GM10248 (cell line): ENCODE measurements around the gene RBP4.

Experiments used
- CTCF ChIA-PET: fragments of 300-600 bp; sonication (Branson Sonifier 250); formaldehyde crosslinking; extraction: SDS; loops from one replicate; lab custom pipeline; 2021; ENCODE audit warnings: antibody characterized with exemption; lab: Yijun Ruan, JAX
- POLR2A ChIA-PET: fragments of 350-650 bp; sonication (Branson Sonifier 250); formaldehyde crosslinking; extraction: SDS; loops from one replicate; lab custom pipeline; 2020; ENCODE audit warnings: antibody characterized with exemption; lab: Yijun Ruan, JAX
- DNase-seq: peaks from one replicate; pipeline ENCODE4 v3.0.0; 2012; ENCODE audit errors: extremely low spot score
- CTCF ChIP-seq: IDR thresholded peaks from 2 replicates; pipeline ENCODE4 v1.5.1; 2012; ENCODE audit warnings: mild to moderate bottlenecking, low read depth; ENCODE audit errors: extremely low read depth, missing control alignments, control extremely low read depth

The RBP4 gene

GRCh38 chr10:93572606-93573005 lies 28.4 kb downstream of the RBP4 start:
- DNase-seq = no peak
- CTCF ChIA-PET = interaction anchor here (1.5 kb wide), 1 partner anchor 17 kb away, joined by 4 read pairs; no protein-coding TSS in a partner anchor
- POLR2A ChIA-PET = no interaction called here
- no peak for TF ChIP-seq CTCF

GRCh38 chr10:93570383-93570782 lies 30.7 kb downstream of the RBP4 start:
- no peak for DNase-seq
- no peak for TF ChIP-seq CTCF
- POLR2A ChIA-PET = no interaction called here
- CTCF ChIA-PET = interaction anchor here (1.3 to 2.0 kb wide), 2 partner anchors 16 to 17 kb away, joined by 3 to 11 read pairs; no protein-coding TSS in a partner anchor

- ChIA-PET POLR2A (no interaction called here), CTCF (interaction anchor here (1.1 to 1.4 kb wide), 2 partner anchors 13 to 14 kb away, joined by 3 read pairs; no protein-coding TSS in a partner anchor)
- no peak for DNase-seq
- no peak for TF ChIP-seq CTCF
Measured at GRCh38 chr10:93568105-93568390, 33.0 kb downstream of the RBP4 start.

GRCh38 chr10:93567277-93568104 lies 33.5 kb downstream of the RBP4 start:
- no peak for TF ChIP-seq CTCF
- no peak for DNase-seq
- POLR2A ChIA-PET = no interaction called here
- CTCF ChIA-PET = interaction anchor here (1.1 to 1.4 kb wide), 2 partner anchors 12 to 13 kb away, joined by 3 read pairs; no protein-coding TSS in a partner anchor

GRCh38 chr10:93566435-93567276 lies 34.4 kb downstream of the RBP4 start, which contains the start of gene FFAR4:
Gene FFAR4 (plus strand): TSS chr10:93566665. CDS start chr10:93566721, 56 bp downstream.
- no peak for DNase-seq
- TF ChIP-seq CTCF = no peak
- ChIA-PET POLR2A (no interaction called here), CTCF (interaction anchor here (4.2 kb wide), 1 partner anchor 12 kb away, joined by 21 read pairs; no protein-coding TSS in a partner anchor)

GRCh38 chr10:93565446-93565845 lies 35.6 kb downstream of the RBP4 start:
- no peak for TF ChIP-seq CTCF
- ChIA-PET CTCF (interaction anchor here (4.2 kb wide), 1 partner anchor 11 kb away, joined by 21 read pairs; no protein-coding TSS in a partner anchor), POLR2A (no interaction called here)
- DNase-seq = no peak
